HG03521 (cell line): Measurements from ENCODE around the gene MYO1B.

Experiments
- ATAC-seq: cut with Tn5 transposase; IDR thresholded peaks from one replicate; pipeline ENCODE4 v1.9.1; 2021; ENCODE audit warnings: mild to moderate bottlenecking, moderate library complexity; ENCODE audit not compliant: unreplicated experiment

Gene MYO1B

DNA sequence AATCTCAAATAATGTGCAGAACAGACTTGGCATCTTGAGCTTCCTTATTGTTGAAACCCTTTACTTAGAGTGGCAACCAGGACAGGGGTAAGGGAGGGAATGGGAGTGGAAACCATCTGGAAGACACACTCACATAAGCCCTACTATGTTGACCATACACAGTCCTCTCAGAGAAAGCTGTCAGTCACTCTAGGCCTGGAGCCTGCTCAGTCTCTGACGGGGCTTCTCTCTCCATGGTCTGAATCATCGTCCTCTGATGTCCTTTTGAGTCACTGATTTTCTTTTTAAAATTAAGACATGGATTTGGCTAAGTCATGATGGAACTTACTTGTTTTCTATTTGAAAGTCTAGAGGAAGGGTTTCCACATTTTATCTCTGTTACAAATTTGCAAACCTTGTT is 74.0 kb downstream of the MYO1B start:
- ATAC-seq, result no peak

DNA sequence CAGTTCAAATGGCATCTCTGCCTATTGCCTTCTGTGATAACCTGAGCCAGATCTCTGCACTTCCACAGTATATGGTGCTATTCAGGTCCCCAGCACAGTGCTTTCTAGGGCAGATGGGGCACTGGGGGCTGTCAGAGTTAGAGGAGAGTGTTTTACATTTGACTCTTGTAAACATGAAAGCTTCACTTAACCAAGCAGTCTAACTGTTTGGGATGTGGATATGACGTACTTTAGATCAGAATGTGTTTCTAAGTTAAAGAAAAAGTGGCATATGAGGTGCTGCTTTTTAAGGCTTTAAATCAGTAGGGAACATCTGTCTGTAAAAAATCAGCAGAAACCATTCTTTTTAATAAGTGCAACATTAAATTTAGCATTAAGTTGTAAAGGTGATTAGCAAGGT is 75.7 kb downstream of the MYO1B start:
- ATAC-seq, result no peak

DNA sequence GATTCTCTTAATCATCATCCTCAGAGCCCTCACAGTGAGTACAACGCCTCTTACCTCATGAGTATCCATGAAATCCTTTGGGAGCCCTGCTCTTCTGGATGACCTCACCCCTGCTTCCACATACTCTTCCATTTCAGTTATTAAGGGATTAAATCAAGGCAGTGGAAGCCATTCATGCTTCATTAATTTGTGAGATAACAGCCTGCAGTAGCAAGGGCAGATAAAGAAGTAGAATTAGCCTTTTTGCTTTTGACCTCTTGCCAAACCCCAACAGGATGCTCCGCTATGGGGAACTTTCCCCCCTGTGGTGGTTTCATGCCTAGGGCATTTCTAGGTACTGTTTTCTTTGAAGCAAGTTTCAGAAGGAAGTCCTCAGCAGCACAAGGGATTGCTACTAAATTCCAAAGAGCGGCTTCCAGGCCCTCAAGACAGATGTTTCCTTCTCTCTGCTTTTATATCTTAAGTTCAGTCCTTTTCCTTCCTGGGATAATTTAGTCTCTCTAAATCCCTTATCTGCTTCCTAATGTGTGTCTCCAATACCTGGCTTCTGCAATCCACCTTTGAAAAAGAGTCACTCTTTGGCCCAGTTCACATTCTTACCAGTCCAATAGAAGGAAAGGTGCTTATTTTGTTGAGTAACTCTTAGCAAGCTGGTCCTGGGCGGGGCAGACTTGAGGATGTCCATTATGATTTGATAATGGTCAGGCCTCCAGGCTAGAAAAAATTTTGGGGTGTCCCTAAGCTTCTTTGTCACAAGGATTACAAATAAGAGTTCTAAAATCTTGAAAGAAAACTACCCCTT is 76.9 kb downstream of the MYO1B start:
- ATAC-seq, result no peak

DNA sequence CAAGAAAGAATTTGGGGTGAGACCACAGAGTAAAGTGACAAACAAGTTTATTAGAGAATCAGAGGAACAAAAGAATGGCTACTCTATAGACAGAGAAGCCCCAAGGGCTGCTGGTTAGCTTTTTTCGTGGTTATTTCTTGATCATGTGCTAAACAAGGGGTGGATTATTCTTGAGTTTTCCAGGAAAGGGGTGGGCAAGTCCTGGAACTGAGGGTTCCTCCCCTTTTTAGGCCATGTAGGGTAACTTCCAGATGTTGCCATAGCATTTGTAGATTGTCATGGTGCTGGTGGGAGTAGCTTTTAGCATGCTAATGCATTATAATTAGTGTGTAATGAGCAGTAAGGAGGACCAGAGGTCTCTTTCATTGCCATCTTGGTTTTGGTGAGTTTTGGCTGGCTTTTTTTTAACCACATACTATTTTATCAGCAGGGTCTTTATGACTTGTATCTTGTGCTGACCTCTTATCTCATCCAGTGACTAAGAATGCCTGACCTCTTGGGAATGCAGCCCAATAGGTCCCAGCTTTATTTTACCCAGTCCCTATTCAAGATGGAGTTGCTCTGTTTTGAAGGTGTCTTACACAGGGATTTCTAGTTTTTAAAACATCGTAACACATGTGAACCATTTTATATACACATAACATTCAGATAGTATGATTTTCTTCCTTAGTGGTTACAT is 77.8 kb downstream of the MYO1B start:
- no peak for ATAC-seq

- ATAC-seq, result no peak
Observed at GRCh38 chr2:191325651-191326365, 80.6 kb downstream of the MYO1B start.

GRCh38 chr2:191327484-191327883 is 82.3 kb downstream of the MYO1B start:
- ATAC-seq, result no peak

DNA sequence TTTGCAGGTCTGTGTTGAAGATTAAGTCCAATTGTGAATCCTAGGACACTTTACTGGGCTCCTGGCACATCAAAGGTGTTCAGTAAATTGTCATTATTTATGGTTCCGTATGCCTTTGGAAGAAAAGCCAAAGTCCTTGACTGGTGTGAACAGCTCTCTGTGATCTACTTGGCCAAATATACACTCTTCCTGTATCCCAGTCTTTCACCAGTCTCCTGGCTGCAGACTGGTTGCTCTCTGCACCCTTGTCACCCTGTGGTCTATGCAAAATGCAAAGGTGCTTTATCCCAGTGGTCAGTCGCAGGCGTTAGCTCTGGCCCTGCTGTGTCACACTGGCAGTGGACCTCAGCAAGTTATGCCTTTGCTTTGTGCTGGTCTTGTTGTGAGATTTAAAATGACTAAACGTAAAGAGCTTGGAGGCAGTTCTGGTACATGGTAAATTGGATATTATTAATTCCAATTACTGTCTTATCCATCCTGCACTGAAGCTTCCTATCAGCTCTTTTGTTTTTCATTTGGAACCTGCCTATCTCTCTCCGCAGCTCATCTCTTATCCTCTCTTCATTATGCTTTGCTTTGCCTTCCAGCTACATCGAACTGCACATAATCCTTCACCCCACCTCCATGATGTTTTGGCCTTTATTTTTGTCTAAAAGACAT is 83.1 kb downstream of the MYO1B start:
- no peak for ATAC-seq

DNA sequence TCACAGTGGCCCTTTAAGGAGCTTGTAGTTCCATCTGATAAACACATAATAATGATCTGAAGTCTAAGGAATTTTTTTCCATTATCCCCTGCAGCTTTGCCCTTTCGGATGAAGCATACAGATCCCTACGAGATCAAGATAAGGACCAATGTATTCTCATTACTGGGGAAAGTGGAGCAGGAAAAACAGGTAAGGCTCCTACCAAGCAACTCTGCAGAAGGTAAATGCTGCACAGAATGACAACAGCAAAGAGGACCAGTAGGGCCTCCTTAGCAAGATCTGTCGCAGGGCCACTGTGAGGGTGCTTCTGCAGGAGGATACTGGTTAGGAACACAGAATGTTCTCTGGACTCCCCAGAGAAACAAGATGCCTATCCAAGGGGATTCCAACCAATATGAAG is 84.6 kb downstream of the MYO1B start:
- no peak for ATAC-seq

DNA sequence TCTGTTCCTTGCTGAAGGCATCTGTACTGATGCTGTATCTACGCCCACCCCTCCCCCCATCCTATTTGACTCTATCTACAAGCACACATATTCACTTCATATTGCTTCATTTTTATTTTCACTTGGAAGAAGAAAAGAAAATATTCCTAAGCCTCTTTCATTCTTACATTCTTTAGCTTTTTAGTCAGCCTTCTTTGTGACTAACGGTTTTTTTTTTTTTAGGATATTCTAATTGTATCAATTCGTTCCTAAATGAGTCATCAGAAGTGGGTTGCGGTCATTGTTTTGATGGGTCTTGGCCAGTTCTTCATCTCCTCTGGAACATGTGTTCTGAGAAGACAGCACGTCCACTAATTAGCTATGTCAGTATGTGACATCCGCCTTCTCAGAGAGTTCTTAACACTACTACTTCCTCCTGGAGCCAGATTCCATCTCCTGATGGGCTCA is 88.7 kb downstream of the MYO1B start:
- no peak for ATAC-seq

DNA sequence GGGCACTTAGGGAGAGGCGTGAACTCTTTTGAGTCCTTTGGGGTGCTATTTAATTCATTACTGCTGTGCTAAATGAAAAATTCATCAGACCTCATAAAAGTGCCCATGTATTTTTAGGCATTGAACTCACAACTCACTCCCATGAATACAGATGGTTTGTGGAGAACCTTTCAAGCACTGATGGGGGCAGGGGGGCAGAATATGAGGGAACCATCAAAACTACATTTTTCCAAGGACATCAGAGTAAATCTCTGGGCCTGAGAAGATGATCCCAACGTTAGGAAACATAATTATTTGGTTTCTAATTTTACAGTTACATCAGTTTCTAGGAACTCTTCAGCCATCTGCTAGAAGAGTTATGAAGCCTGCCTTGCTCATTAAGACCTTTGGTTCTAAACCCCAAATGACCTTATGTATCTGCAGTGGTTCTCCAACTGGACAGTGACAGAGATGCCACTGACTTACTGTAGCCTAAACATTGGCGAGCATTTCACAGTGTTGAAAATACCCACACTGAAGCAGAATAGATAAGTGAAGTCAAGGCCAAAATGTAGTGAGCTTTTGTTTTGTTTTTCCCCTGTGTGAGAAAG is 90.8 kb downstream of the MYO1B start:
- no peak for ATAC-seq

DNA sequence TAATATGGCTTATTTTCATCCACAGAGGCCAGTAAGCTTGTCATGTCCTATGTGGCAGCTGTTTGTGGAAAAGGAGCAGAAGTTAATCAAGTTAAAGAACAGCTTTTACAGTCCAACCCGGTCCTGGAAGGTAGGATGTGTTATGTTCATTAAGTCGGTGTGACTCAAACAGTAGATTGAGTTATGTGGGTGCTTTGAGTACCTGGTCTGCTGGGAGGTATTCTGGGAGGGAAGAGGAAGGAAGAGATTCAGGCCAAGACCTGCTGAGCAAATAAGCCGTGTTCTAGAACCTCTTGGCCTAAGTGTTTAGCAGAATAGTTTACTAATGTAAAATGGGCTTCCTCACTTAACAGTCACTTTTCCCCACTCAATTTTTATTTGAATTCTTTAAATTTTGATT is 96.2 kb downstream of the MYO1B start:
- ATAC-seq, result no peak

DNA sequence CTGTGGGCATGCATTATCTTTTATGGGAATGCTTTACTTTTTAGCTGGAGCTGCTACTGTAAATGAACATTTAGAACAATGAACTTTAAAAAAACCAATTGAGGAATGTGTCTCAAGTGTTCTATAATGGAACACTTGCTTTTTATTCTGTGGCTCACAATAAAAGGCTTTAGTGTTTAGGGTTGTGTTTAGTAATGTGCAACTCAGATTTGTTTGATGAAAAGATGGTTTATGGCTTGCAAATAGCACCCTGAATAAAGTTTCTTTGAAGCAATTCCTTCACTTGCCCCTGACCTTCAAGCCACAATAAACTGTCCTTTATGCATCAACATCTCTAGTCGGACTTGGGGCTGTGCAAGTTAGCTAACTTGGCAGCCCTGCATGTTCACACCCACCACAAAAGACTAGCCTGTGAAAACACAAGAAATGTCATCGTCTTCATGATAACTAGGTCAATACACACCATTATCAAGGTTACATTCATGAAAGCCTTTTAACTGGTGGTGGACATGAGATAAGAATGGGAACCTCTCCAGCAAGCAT is 98.7 kb downstream of the MYO1B start:
- no peak for ATAC-seq

DNA sequence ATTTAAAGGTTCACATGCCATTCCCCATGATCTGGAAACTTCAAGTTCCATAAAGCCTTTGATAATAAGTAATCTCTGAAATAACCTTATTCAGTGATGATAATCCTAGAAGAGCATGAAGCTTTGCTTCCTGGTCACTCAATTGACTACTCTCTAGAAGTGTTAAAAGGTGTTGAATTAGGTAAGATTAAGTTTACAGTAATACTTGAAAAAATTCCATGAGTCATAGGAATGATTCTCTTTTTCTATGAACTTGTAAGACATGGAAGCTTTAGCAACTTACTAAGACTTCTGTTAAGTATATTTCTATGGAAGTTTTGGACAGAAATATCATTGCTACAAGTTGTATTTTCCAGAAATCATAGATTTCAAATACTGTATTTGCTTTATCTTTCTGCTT is 100.6 kb downstream of the MYO1B start:
- ATAC-seq, result no peak

GRCh38 chr2:191347154-191347553 is 102.0 kb downstream of the MYO1B start:
- ATAC-seq, result no peak

DNA sequence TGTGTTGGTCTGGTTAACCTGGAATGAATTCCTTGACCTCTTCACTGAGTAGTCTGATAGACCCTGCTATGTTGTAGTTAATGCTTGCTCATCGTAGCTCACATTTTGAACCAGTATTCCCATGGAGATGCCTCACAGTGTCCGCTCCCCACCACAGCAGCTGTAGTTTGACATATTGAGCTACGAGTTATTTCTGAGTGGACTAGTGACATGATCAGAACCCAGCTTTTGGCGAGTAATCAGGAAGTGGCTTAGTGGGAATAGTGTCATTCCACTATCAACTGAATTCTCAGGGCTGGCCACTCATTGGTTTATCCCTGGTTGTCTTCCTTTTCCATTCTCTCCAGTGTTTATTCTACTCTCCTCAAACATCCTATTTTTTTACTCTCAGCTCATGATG is 102.7 kb downstream of the MYO1B start:
- no peak for ATAC-seq

GRCh38 chr2:191349990-191350389 is 104.8 kb downstream of the MYO1B start:
- no peak for ATAC-seq

DNA sequence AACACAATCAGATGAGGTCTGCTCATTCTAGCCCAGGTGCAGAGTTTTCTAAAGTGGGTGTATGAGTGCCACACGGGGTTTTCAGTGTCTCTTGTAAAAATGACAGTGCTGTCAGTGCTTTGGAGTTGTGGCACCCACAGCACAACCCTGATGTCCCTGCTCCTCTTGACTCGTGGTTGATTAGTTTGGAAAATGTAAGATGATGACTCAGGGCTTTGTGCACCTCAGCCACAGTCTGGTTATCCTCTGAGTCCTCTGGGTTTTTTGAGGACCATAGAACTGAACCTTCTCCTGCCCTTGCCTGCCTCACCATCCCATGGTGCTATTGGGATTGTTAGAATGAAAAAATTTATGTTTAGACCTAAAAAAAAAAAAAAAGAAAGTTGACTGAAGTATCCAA is 105.6 kb downstream of the MYO1B start:
- no peak for ATAC-seq

- ATAC-seq, result no peak
Observed at GRCh38 chr2:191351298-191351697, 106.1 kb downstream of the MYO1B start.

DNA sequence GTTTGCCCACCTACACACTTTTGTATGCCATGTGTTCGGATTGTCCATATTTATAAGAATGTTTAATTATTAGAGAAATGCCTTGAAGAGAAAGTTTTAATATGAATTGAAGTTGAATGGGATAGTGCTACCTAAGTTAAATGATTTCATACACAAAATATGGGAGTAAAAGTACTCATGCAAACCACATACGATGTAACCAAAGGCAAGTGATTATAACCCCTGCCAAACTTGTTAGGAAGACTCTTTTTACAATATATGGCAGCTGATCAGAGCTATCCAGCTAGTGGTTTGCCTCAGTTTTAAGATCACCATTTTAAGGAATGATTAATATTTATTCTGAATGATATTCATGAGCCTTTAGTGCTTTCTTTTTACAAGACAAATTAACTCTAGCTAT is 106.7 kb downstream of the MYO1B start:
- no peak for ATAC-seq

DNA sequence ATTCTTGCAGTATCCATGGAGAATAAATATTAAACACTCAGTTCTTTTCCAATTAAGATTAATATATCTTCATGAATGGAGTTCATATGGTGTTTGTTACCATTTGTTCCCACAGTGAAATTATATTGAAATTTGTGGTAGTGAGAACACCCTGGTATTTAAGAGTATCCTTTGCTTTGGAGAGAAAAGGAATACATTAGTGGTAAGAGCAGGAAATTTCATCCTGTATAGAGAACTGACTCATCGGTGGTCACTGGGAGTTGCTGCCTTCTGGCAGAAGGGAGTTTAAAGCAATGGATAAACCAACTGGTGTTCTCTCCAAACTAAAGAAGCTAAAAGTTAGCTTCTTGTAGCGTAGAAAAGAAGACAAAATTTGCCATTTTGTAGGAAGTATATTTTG is 107.3 kb downstream of the MYO1B start:
- no peak for ATAC-seq
